ENCODE data around the gene ITGB6. TPM values are rescaled to one million over a fixed set of nuclear protein-coding genes. Genes with fewer than 3 reads are reported as not detected.
A peak's percentile ranks its signal among the peaks of the same experiment; 100 is the strongest.

The ITGB6 gene
- total RNA-seq, 2 experiments from 2014 or later, result not detected

GRCh38 chr2:160075171-160075570 lies 124.9 kb downstream of the ITGB6 start:
- Mint-ChIP-seq H3K27me3 (peaks cover 12% of the 10 kb centered on the region), H3K4me3 (no peak overlapping the region), H3K4me1 (no peaks in the 10 kb centered on the region), H3K27ac (no peak overlapping the region), H3K9me3 (no peaks in the 10 kb centered on the region), H3K36me3 (ENCODE audit: low read depth) (no peaks in the 10 kb centered on the region)
- CTCF ChIA-PET, result no interaction called here
- POLR2A ChIA-PET, result no interaction called here
- DNase-seq, result no peak

GRCh38 chr2:160073284-160073888 lies 126.7 kb downstream of the ITGB6 start:
- no peak overlapping the region for H3K27ac Mint-ChIP-seq
- H3K9me3 Mint-ChIP-seq, result no peaks in the 10 kb centered on the region
- H3K4me1 Mint-ChIP-seq, result no peaks in the 10 kb centered on the region
- H3K36me3 Mint-ChIP-seq (ENCODE audit: low read depth), result no peaks in the 10 kb centered on the region
- CTCF ChIA-PET, result no interaction called here
- no peak overlapping the region for H3K4me3 Mint-ChIP-seq
- no peak for DNase-seq
- H3K27me3 Mint-ChIP-seq, result peaks cover 14% of the 10 kb centered on the region
- POLR2A ChIA-PET, result no interaction called here

- no peaks in the 10 kb centered on the region for H3K36me3 Mint-ChIP-seq (ENCODE audit: low read depth)
- no peaks in the 10 kb centered on the region for H3K4me1 Mint-ChIP-seq
- no peak for DNase-seq
- no peak overlapping the region for H3K27ac Mint-ChIP-seq
- POLR2A ChIA-PET, result no interaction called here
- CTCF ChIA-PET, result interaction anchor here (1.4 kb wide), 1 partner anchor 41 kb away, joined by 3 read pairs; no protein-coding TSS in a partner anchor
- H3K27me3 Mint-ChIP-seq, result peaks cover 28% of the 10 kb centered on the region
- no peaks in the 10 kb centered on the region for H3K9me3 Mint-ChIP-seq
- no peak overlapping the region for H3K4me3 Mint-ChIP-seq
These were observed 131.2 kb downstream of the ITGB6 start for GRCh38 chr2:160068906-160069305.

GRCh38 chr2:160064916-160065315 lies 135.2 kb downstream of the ITGB6 start:
- POLR2A ChIA-PET, result no interaction called here

GRCh38 chr2:160063879-160064612 lies 136.0 kb downstream of the ITGB6 start:
- Mint-ChIP-seq H3K27me3 (peaks cover 52% of the 10 kb centered on the region), H3K36me3 (ENCODE audit: low read depth) (no peaks in the 10 kb centered on the region), H3K9me3 (no peaks in the 10 kb centered on the region), H3K4me3 (no peak overlapping the region), H3K4me1 (peaks cover 7% of the 10 kb centered on the region), H3K27ac (no peak overlapping the region)
- no peak for DNase-seq
- CTCF ChIA-PET, result no interaction called here
- POLR2A ChIA-PET, result no interaction called here

More at GRCh38 chr2:160064916-160065315, 135.2 kb downstream of the ITGB6 start:
- CTCF ChIA-PET, result no interaction called here
- peaks cover 7% of the 10 kb centered on the region for H3K4me1 Mint-ChIP-seq
- no peak overlapping the region for H3K4me3 Mint-ChIP-seq
- H3K36me3 Mint-ChIP-seq (ENCODE audit: low read depth), result no peaks in the 10 kb centered on the region
- no peak overlapping the region for H3K27ac Mint-ChIP-seq
- peaks cover 47% of the 10 kb centered on the region for H3K27me3 Mint-ChIP-seq
- no peaks in the 10 kb centered on the region for H3K9me3 Mint-ChIP-seq
- DNase-seq, result no peak

GRCh38 chr2:160063271-160063670 lies 136.8 kb downstream of the ITGB6 start:
- H3K27me3 Mint-ChIP-seq, result peaks cover 55% of the 10 kb centered on the region
- H3K36me3 Mint-ChIP-seq (ENCODE audit: low read depth), result no peaks in the 10 kb centered on the region
- H3K27ac Mint-ChIP-seq, result no peak overlapping the region
- peaks cover 7% of the 10 kb centered on the region for H3K4me1 Mint-ChIP-seq
- no peak for DNase-seq
- CTCF ChIA-PET, result no interaction called here
- no peaks in the 10 kb centered on the region for H3K9me3 Mint-ChIP-seq
- POLR2A ChIA-PET, result no interaction called here
- H3K4me3 Mint-ChIP-seq, result no peak overlapping the region

GRCh38 chr2:160062292-160063005 lies 137.6 kb downstream of the ITGB6 start, which contains the start of gene PLA2R1:
Gene PLA2R1, minus strand, starts transcription at chr2:160062615. Its CDS starts 212 bp downstream, at chr2:160062403.
- Mint-ChIP-seq H3K27me3 (peaks cover 59% of the 10 kb centered on the region), H3K9me3 (no peaks in the 10 kb centered on the region), H3K36me3 (ENCODE audit: low read depth) (no peaks in the 10 kb centered on the region), H3K27ac (no peak within 1 kb of the TSS), H3K4me3 (peak within 1 kb of the TSS; percentile 46), H3K4me1 (peaks cover 7% of the 10 kb centered on the region)
- DNase-seq, result no peak
- ChIA-PET CTCF (no interaction called here), POLR2A (no interaction called here)

GRCh38 chr2:160061944-160062291 lies 138.2 kb downstream of the ITGB6 start:
- Mint-ChIP-seq H3K4me1 (peaks cover 7% of the 10 kb centered on the region), H3K36me3 (ENCODE audit: low read depth) (no peaks in the 10 kb centered on the region), H3K27me3 (peaks cover 59% of the 10 kb centered on the region), H3K9me3 (no peaks in the 10 kb centered on the region), H3K27ac (no peak overlapping the region), H3K4me3 (peak overlapping the region; percentile 22)
- no peak for DNase-seq
- CTCF ChIA-PET, result no interaction called here
- POLR2A ChIA-PET, result no interaction called here

GRCh38 chr2:160061533-160061932 lies 138.5 kb downstream of the ITGB6 start:
- Mint-ChIP-seq H3K36me3 (ENCODE audit: low read depth) (no peaks in the 10 kb centered on the region), H3K27me3 (peaks cover 58% of the 10 kb centered on the region), H3K4me1 (peaks cover 7% of the 10 kb centered on the region), H3K27ac (no peak overlapping the region), H3K9me3 (no peaks in the 10 kb centered on the region), H3K4me3 (no peak overlapping the region)
- POLR2A ChIA-PET, result no interaction called here
- DNase-seq, result no peak
- CTCF ChIA-PET, result no interaction called here

- Mint-ChIP-seq H3K4me1 (peaks cover 7% of the 10 kb centered on the region), H3K36me3 (ENCODE audit: low read depth) (no peaks in the 10 kb centered on the region), H3K27me3 (peaks cover 56% of the 10 kb centered on the region), H3K9me3 (no peaks in the 10 kb centered on the region), H3K4me3 (no peak overlapping the region), H3K27ac (no peak overlapping the region)
- ChIA-PET POLR2A (no interaction called here), CTCF (no interaction called here)
- no peak for DNase-seq
These were observed 139.8 kb downstream of the ITGB6 start for GRCh38 chr2:160060297-160060696.

GRCh38 chr2:160057356-160057755 lies 142.7 kb downstream of the ITGB6 start:
- peaks cover 37% of the 10 kb centered on the region for H3K27me3 Mint-ChIP-seq

GRCh38 chr2:160055726-160056108 lies 144.4 kb downstream of the ITGB6 start:
- DNase-seq, result no peak
- Mint-ChIP-seq H3K4me3 (no peak overlapping the region), H3K36me3 (ENCODE audit: low read depth) (no peaks in the 10 kb centered on the region), H3K4me1 (peaks cover 9% of the 10 kb centered on the region), H3K27me3 (peaks cover 33% of the 10 kb centered on the region), H3K9me3 (no peaks in the 10 kb centered on the region), H3K27ac (no peak overlapping the region)
- CTCF ChIA-PET, result no interaction called here
- POLR2A ChIA-PET, result no interaction called here

More at GRCh38 chr2:160057356-160057755, 142.7 kb downstream of the ITGB6 start:
- H3K9me3 Mint-ChIP-seq, result no peaks in the 10 kb centered on the region
- ChIA-PET CTCF (no interaction called here), POLR2A (no interaction called here)
- no peak overlapping the region for H3K4me3 Mint-ChIP-seq
- no peak for DNase-seq
- H3K27ac Mint-ChIP-seq, result no peak overlapping the region
- H3K36me3 Mint-ChIP-seq (ENCODE audit: low read depth), result no peaks in the 10 kb centered on the region
- H3K4me1 Mint-ChIP-seq, result peaks cover 6% of the 10 kb centered on the region

GRCh38 chr2:160054984-160055725 lies 144.9 kb downstream of the ITGB6 start:
- CTCF ChIA-PET, result no interaction called here

More at GRCh38 chr2:160054984-160055725, 144.9 kb downstream of the ITGB6 start:
- Mint-ChIP-seq H3K27ac (no peak overlapping the region), H3K27me3 (peaks cover 28% of the 10 kb centered on the region), H3K9me3 (no peaks in the 10 kb centered on the region), H3K4me1 (peaks cover 9% of the 10 kb centered on the region), H3K4me3 (no peak overlapping the region), H3K36me3 (ENCODE audit: low read depth) (no peaks in the 10 kb centered on the region)
- POLR2A ChIA-PET, result no interaction called here
- DNase-seq, result no peak
